MCF 10A (cell line): Measurements from ENCODE around the gene HOXA4. TPM values are rescaled to one million over a fixed set of nuclear protein-coding genes. Genes with fewer than 3 reads are reported as not detected.
A peak's percentile ranks its signal among the peaks of the same experiment; 100 is the strongest.

Experiments
- BruUV-seq: library from RNA; stranded (reverse); fragments of 400-500 nt; replicated peaks from 2 replicates; lab custom pipeline; 2021; lab: Mats Ljungman, UMichigan
- CTCF ChIA-PET: fragments of 300-600 bp; sonication (Branson Sonifier 250); formaldehyde crosslinking; extraction: SDS; loops from one replicate; lab custom pipeline; 2021; ENCODE audit warnings: antibody characterized with exemption, inconsistent platforms; lab: Yijun Ruan, JAX
- POLR2A ChIA-PET: fragments of 300-600, 350-650 bp; sonication (Branson Sonifier 250); formaldehyde crosslinking; extraction: SDS; loops from one replicate; lab custom pipeline; 2020; ENCODE audit warnings: antibody characterized with exemption, inconsistent platforms; lab: Yijun Ruan, JAX
- DNase-seq: peaks from one replicate; pipeline ENCODE4 v3.0.0-alpha.2; 2018; ENCODE audit not compliant: unreplicated experiment
- H3K27ac Mint-ChIP-seq: one replicate; pipeline ENCODE4 v1.8.0; 2022; ENCODE audit warnings: mild to moderate bottlenecking, low read depth, mixed read lengths; ENCODE audit not compliant: unreplicated experiment
- H3K27me3 Mint-ChIP-seq: one replicate; pipeline ENCODE4 v1.8.0; 2022; ENCODE audit warnings: mixed read lengths; ENCODE audit not compliant: insufficient read depth, unreplicated experiment
- H3K36me3 Mint-ChIP-seq: one replicate; pipeline ENCODE4 v1.8.0; 2022; ENCODE audit warnings: mild to moderate bottlenecking, moderate library complexity, mixed read lengths; ENCODE audit not compliant: insufficient read depth, unreplicated experiment
- H3K4me1 Mint-ChIP-seq: one replicate; pipeline ENCODE4 v1.8.0; 2022; ENCODE audit warnings: mixed read lengths; ENCODE audit not compliant: insufficient read depth, unreplicated experiment
- H3K4me3 Mint-ChIP-seq: one replicate; pipeline ENCODE4 v1.8.0; 2022; ENCODE audit warnings: mild to moderate bottlenecking, moderate library complexity, mixed read lengths; ENCODE audit not compliant: unreplicated experiment
- H3K9me3 Mint-ChIP-seq: one replicate; pipeline ENCODE4 v1.8.0; 2022; ENCODE audit warnings: mixed read lengths; ENCODE audit not compliant: unreplicated experiment
- intact Hi-C: fragments of 100-400 bp; cut with micrococcal nuclease; formaldehyde crosslinking; loops from 2 replicates; pipeline ENCODE4 v1.14.1; 2022
- total RNA-seq: library from RNA; stranded (reverse); gene quantifications from 2 replicates; pipeline ENCODE4 v1.2.3, GENCODE V29; 2022
- TF ChIP-seq, protein P1 (sequence below): fragments of 200-600 bp; IDR thresholded peaks from one replicate; pipeline ENCODE4 v1.8.0; 2022; ENCODE audit warnings: antibody characterized with exemption, mild to moderate bottlenecking; ENCODE audit not compliant: unreplicated experiment

HOXA4 gene
- total RNA-seq, 1 experiment from 2014 or later = 2.6 TPM

DNA sequence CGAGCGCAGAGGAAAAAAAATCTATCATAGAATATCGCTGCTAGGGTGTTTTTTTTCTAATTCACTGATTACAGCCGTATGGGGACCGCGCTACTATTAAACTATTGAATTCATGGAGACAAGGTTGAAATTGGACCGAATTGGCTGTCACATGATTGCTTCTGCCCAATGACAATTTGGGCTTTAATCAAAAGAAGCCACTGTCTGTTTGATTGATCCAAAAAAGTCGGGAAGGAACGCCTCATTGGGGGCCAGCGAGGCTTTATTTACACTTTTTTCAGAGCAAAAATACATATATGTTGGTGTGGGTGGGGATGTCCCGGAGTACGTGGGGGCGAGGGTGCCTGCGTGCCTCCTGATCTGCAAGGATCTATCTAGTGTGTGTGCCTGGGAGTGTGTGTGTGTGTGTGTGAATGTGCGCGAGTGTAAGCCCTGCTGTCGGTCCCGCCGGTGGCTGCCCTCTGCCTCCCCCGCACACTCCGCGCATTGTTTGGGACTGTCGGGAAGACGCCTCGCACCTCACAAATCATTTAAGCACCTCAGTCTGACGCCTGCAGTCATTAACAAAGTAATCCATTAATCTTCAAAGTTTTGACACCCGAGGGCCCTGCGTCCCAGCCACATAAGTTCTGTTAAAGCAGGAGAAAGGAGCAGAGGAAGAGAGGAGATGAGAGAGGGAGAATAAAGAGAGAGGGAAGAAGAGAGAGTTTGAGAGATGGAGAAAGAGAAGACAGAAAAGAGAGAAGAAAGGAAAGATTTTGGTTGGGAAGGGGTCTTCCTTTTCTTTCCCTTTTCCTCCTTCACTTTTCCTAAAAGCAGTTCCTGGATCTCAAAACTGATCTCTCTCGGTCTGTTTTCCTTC is 27.7 kb downstream of the HOXA4 start, which contains the start of gene HOXA2:
TSS of gene HOXA2 (minus strand) at position 103 of the 862 bp plus-strand sequence. CDS start 183 bp downstream, outside the sequence.
- BruUV-seq = no TSS peak
- peaks cover 61% of the 10 kb centered on the region for H3K36me3 Mint-ChIP-seq

DNA sequence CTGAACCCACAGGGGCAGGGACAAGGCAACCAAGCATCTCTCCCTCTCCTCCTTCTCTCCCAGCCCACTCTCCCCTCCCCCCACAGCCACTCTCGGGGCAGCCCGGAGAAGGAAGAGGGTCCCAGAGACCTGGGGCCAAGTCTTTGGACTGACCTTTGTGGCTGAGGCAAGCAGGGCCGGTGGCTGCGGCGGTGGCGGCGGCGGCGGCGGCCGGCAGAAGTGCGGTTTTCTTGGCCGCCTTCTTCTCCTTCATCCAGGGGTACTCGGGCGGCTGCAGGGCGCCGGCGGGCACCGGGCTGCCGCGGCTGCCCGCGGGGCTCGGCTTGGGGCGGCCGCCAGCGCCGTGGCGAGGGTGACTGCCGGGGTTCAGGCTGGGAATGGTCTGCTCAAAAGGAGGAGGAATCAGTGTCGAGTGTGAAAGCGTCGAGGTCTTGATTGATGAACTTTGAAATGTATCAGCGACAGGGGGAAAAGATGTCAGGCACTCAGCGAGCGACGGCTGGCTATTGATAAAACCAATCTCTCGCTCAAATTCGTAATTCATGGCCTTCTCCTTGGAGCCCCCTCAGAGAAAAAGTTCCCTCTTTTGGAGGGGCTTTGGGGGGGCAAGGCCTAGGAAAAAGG is 28.5 kb downstream of the HOXA4 start:
- H3K36me3 Mint-ChIP-seq = peaks cover 55% of the 10 kb centered on the region
- H3K27me3 Mint-ChIP-seq = no peaks in the 10 kb centered on the region
- intact Hi-C loops = no loop called here
- DNase-seq = peak; percentile 27
- POLR2A ChIA-PET = interaction anchor here (1.0 to 12.8 kb wide), 7 partner anchors 6 to 245 kb away, joined by 4 to 663 read pairs (median 196); partner anchors contain the start of genes HOXA5 and SKAP2
- H3K9me3 Mint-ChIP-seq = no peaks in the 10 kb centered on the region
- peaks cover 60% of the 10 kb centered on the region for H3K4me1 Mint-ChIP-seq
- H3K4me3 Mint-ChIP-seq = peak overlapping the region; percentile 83
- TF ChIP-seq, protein P1, sequence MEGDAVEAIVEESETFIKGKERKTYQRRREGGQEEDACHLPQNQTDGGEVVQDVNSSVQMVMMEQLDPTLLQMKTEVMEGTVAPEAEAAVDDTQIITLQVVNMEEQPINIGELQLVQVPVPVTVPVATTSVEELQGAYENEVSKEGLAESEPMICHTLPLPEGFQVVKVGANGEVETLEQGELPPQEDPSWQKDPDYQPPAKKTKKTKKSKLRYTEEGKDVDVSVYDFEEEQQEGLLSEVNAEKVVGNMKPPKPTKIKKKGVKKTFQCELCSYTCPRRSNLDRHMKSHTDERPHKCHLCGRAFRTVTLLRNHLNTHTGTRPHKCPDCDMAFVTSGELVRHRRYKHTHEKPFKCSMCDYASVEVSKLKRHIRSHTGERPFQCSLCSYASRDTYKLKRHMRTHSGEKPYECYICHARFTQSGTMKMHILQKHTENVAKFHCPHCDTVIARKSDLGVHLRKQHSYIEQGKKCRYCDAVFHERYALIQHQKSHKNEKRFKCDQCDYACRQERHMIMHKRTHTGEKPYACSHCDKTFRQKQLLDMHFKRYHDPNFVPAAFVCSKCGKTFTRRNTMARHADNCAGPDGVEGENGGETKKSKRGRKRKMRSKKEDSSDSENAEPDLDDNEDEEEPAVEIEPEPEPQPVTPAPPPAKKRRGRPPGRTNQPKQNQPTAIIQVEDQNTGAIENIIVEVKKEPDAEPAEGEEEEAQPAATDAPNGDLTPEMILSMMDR = no peak
- peak overlapping the region; percentile 99 for H3K27ac Mint-ChIP-seq
- BruUV-seq = no TSS peak
- CTCF ChIA-PET = interaction anchor here (6.6 kb wide), 1 partner anchor 246 kb away, joined by 198 read pairs; no protein-coding TSS in a partner anchor

More for the DNA sequence above, 27.7 kb downstream of the HOXA4 start, which contains the start of gene HOXA2:
- peak; percentile 61 for DNase-seq
- Mint-ChIP-seq H3K9me3 (no peaks in the 10 kb centered on the region), H3K27me3 (no peaks in the 10 kb centered on the region), H3K27ac (peak within 1 kb of the TSS; percentile 99), H3K4me3 (peak within 1 kb of the TSS; percentile 83), H3K4me1 (peaks cover 64% of the 10 kb centered on the region)
- intact Hi-C loops = no loop called here
- CTCF ChIA-PET = no interaction called here
- TF ChIP-seq, protein P1 = no peak
- POLR2A ChIA-PET = interaction anchor here (0.7 to 12.8 kb wide), 7 partner anchors 10 to 575 kb away, joined by 3 to 663 read pairs (median 4); no protein-coding TSS in a partner anchor

DNA sequence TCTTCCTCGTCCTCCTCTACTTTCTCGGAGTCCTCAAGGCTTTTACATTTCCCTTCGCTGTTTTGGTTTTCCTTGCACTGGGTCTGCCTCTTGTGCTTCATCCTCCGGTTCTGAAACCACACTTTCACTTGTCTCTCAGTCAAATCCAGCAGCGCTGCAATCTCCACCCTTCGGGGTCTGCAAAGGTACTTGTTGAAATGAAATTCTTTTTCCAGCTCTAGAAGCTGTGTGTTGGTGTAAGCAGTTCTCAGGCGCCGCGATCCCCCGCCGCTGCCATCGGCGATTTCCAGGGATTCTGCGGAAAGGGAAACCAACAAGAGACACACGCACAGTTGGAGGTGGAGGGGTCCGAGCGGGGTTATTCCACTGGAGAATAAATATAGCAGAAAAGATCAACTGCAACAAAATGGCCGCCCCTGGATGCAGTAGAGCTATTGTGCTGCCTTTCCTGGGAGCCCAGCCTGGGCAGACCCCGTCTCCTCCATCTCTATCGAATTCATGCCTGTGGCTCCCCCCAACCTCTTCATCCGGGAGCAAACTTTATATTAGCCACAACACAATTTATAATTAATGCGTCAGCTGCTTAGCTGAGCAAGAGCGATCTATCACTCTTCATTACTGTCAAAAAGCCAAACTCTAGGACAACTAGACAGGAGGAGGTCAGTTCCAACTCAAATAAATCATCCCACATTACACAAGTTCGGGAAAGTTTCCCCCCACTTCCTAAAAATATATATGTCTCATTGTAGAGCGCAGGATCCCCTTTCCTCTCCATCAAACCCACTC is 29.2 kb downstream of the HOXA4 start:
- no peaks in the 10 kb centered on the region for H3K27me3 Mint-ChIP-seq
- peak overlapping the region; percentile 83 for H3K4me3 Mint-ChIP-seq
- peak; percentile 59 for DNase-seq
- POLR2A ChIA-PET = interaction anchor here (0.6 to 12.8 kb wide), 10 partner anchors 6 to 402 kb away, joined by 3 to 663 read pairs (median 90); partner anchors contain the start of genes HOXA5 and SKAP2
- peaks cover 53% of the 10 kb centered on the region for H3K36me3 Mint-ChIP-seq
- TF ChIP-seq, protein P1 = no peak
- CTCF ChIA-PET = interaction anchor here (1.2 to 6.6 kb wide), 8 partner anchors 10 to 419 kb away, joined by 3 to 198 read pairs (median 12); partner anchors contain the start of gene HOXA5
- peaks cover 60% of the 10 kb centered on the region for H3K4me1 Mint-ChIP-seq
- intact Hi-C loops = no loop called here
- BruUV-seq = no TSS peak
- no peaks in the 10 kb centered on the region for H3K9me3 Mint-ChIP-seq
- peak overlapping the region; percentile 99 for H3K27ac Mint-ChIP-seq
